RWPE1 (cell line): Measurements from ENCODE around the gene TRUB2.

Experiments
- CTCF ChIA-PET: fragments of 350-600 bp; sonication (Branson Sonifier 250); formaldehyde crosslinking; extraction: SDS; loops from one replicate; lab custom pipeline; 2021; lab: Yijun Ruan, JAX
- POLR2A ChIA-PET: fragments of 400-600 bp; formaldehyde crosslinking; extraction: SDS; loops from one replicate; lab custom pipeline; 2020; ENCODE audit warnings: antibody characterized with exemption; ENCODE audit not compliant: low non-redundant PET; lab: Yijun Ruan, JAX
- DNase-seq: peaks from one replicate; pipeline ENCODE4 v3.0.0; 2012; ENCODE audit warnings: low spot score
- H3K27ac ChIP-seq: fragments of 450-650 bp; 2 replicates; pipeline ENCODE4 v1.5.1; 2017
- CTCF ChIP-seq: fragments of 450-650 bp; conservative IDR thresholded peaks from 2 replicates; pipeline ENCODE4 v1.5.1; 2017; ENCODE audit warnings: low read depth, mild to moderate bottlenecking

The TRUB2 gene

DNA sequence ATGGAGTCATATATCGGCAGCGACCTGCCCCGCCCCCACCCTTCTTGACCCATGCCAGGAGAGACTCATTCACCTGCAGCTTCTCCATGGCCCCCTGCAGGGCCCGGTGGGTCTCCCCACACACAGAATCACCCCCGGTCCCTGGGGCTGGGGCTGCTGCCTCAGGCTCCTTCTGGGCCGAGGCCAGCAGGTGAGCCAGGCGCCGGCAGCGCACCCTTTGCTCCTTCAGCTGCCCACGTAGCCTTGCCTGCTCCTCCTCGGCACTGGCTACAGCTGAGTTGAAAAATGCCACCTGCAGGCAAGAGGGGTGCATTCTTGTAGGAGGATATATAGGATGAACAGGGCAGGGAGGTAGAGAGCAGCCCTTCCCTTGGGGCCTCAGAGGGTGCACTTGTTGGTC, 64.3 kb downstream of the TRUB2 start:
- H3K27ac ChIP-seq, result peak overlapping the region; percentile 29; the same call in 1 of the 2 replicates
- no peak for DNase-seq
- POLR2A ChIA-PET, result no interaction called here
- no peak for TF ChIP-seq CTCF
- CTCF ChIA-PET, result no interaction called here

DNA sequence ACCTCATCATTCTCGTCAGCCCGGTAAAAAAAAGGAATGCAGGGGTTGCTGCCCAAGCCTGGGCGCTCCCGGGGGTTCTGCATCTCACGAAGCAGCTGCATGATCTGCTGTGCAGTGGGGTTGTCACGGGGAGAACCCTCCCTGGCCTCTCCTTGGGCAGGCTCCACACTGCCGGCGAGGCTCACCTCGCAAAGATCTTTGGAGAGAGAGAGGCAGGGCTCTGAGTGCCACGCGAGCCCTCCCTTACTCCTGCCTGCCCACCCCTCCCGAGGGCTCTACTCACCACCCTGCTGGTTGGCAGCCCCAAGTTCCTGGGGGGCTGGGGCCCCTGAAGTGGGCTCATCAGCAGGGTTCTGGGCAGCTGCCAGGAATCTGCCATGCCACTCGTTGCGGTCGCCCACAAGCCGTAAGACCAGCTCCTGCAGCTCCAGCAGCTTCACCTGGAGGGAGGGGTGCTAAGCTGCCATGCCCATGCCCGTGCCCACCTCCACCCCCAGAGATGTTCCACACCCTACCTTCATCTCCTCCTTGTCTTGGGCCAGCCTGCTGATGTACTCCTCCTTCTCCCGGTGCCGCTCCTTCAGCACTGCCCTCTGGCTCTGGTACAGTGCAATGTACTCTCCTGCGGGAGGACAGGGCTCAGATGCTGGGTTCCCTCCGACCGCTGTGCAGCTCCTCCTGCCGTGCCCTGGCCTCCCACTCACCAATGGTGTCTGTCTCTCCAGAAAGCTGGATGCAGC, 65.0 kb downstream of the TRUB2 start:
- ChIA-PET POLR2A (no interaction called here), CTCF (interaction anchor here (0.6 kb wide), 1 partner anchor 100 kb away, joined by 3 read pairs; no protein-coding TSS in a partner anchor)
- no peak for TF ChIP-seq CTCF
- peak overlapping the region; percentile 29 for H3K27ac ChIP-seq
- DNase-seq, result no peak
